SH-SY5Y (cell line): ENCODE data around the gene DNAJC16.

Source experiments
- GATA2 ChIP-seq: IDR thresholded peaks from 2 replicates; pipeline ENCODE4 v1.6.1; 2011; ENCODE audit warnings: mild to moderate bottlenecking, low read depth, low read length
- GATA3 ChIP-seq: IDR thresholded peaks from 2 replicates; pipeline ENCODE4 v1.6.1; 2011; ENCODE audit warnings: low read depth, mild to moderate bottlenecking, low read length, moderate library complexity

Gene DNAJC16

DNA sequence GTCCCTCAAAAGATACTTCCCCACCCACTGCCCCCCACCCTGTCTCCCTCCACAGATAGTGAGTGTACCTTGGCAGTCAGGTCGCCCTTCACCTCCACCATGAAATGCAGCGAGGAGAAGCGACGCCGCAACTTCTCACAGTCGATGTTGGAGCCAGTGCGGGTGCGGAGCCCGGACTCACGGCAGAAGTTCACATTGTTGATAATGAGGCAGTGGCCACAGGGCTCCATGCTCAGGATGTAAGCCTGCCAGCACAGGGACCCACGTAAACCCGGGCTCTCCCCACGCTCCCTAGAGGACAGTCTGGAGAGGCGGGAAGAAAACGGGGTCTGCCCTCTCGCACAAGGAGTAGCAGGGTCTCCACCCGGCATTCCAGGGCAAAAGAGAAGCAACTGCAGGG, 19.8 kb upstream of the DNAJC16 start:
- TF ChIP-seq GATA3: no peak
- TF ChIP-seq GATA2: no peak

DNA sequence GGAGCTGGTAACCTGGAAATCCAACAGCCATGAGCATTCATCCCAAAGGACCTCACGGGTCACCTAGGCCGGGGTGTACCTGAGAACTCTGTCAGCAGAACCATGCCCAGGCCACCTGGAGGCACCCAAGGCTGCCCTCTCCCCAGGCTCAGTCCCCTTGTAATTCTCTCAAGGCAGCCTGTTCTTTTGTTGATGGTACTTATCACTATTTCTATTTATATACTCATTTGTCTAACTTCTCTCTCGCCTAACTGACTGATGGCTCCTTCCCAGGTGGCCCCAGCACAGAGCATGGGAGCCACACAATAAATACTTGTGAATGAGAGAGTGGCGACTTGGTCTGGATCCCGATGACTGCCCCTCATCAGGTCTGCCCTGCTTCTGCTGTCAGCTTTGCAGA, 19.4 kb upstream of the DNAJC16 start:
- TF ChIP-seq GATA2: no peak
- TF ChIP-seq GATA3: no peak

DNA sequence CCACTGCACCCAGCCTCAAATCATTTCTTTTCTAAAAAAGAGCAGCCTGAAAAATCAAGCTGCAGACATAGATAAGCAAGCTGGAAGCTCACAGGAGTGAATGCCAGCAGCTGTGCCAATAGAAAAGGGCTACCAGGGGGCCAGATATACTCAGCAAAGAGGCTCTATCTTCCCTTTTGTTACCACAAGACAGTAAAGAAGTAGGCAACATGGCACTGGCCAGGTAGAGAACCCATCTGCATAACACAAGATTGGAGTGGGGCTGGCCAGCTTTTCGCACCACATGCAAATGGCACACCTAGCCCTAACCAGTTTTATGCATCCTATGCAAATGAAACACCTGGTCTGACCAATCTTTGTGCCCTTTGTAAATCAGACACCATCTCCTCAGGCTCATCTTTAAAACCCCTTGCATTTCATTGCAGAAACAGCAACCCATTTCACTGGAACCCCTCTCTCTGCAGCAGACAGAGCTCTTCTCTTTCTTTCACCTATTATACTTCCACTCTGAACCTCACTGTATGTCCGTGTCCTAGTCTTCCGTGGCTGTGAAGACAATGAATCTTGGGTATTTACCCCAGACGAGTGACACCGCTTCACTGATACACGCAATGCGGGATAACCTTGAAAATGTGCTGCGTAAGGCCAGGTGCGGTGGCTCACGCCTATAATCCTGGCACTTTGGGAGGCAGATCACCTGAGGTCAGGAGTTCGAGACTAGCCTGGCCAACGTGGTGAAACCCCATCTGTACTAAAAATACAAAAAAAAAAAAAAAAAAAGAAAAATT, 17.8 kb upstream of the DNAJC16 start:
- TF ChIP-seq GATA2: no peak
- no peak for TF ChIP-seq GATA3

DNA sequence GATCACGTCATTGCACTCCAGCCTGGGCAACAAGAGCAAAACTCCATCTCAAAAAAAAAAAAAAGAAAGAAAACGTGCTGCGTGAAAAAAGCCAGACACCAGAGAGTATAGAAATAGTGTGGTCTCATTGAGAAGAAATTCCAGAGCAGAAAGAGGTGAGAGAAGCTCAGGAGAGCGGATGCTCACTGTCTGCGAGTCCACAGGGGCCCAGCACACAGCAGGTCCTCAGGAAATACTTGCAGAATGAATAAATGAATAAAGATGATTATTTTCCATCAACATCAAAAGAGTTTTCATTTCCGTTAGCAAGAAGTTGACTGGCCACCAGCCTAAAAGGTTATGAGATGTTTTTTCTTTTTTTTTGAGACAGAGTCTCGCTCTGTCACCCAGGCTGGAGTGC, 17.1 kb upstream of the DNAJC16 start:
- TF ChIP-seq GATA3: no peak
- TF ChIP-seq GATA2: no peak

DNA sequence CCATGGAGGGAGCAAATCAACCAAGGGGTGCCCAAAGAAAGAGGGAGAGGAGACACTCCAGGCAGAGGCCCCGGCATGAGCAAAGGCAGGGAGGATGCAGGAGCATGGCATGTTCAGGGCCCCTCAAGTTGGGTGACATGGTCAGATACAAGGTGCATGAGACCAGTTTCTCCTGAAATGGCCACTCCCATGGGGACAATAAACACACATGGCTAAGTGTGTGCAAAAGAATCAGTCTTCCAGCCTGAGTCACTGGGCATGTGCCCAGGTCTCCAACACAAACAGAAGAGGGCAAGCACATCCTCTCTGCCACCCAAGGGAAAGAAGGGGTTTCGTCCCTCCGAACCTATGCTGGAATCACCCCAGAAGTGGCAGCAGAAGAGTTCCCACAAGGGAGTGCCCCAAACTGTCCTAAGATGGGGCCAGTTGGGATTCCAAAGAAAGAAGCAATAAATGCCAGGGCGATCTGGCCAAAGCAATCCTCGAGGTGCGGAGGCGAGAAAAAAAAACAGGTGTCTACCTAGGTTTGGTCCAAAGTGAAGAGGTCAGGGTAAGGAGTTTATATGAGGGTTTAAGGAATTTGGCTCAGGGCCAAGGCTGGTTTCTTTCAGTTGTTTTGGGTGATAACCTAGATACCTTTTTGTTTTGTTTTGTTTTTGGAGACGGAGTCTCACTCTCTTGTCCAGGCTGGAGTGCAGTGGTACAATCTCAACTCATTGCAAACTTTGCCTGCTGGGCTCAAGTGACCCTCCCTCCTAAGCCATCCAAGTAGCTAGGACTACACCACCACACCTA, 15.8 kb upstream of the DNAJC16 start:
- TF ChIP-seq GATA2 (no peak), GATA3 (no peak)

DNA sequence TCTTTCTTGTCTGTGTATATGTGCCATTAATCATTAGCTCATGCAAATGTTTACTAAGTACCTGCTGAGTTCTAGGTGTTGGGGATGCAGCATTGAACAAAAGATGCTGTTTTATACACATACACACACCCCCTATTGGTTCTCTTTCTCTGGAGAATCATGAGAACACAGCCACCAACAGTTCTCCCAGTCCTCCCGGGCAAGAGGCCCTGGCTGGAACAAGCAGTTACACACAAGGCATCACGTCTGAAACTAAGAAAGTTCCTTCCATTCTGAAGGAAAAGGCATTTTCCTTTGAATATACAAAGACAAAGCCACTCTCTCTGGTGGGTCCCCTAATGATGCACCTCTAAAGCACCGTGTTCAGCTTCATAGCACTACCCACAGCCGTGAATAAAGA, 13.5 kb upstream of the DNAJC16 start:
- no peak for TF ChIP-seq GATA2

DNA sequence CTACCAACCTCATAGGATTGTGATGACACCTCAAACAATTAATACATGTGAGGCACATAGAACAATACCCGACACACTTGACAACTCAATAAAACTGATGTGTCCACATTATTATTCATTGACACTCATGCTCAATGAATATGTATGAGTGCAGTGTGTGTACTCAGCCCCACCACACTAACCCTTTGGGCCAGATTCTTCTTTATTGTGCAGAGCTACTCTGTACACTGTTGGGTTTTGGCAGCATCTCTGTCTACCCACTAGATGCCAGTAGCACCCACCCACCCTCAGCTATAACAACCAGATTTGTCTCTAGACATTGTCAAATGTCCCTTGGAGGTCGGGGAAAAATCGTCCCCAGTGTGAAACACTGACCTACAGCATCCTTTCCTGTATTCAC, 12.7 kb upstream of the DNAJC16 start:
- TF ChIP-seq GATA3 (no peak), GATA2 (no peak)

DNA sequence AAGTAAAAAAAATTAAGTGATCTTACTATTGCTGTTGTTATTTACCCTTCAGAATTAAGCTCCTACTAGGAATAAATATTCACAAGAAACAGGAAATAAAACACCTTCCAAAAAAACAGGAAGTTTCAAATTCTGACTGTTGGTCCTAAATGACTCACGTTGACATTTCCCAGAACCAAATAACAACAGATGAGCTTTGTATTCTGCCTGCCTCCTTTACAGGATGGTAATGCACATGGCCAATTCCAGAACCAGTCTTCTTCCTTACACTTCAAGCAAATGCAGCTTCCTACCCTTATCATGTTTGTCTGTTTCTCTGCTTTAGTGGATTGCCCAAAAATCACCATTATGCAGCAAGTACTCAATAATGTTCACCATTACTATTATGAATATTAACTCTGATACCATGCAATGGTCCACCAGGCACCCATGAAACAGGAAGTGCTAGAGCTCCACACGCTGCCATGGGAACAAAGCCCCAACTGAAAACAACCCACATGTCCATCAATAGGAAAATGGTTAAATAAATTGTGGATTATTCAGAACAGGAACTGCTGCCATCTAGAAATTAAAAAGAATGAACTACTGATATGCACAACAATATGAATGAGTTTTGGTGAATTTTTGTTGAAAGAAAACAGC, 11.5 kb upstream of the DNAJC16 start:
- TF ChIP-seq GATA2: no peak
- no peak for TF ChIP-seq GATA3

DNA sequence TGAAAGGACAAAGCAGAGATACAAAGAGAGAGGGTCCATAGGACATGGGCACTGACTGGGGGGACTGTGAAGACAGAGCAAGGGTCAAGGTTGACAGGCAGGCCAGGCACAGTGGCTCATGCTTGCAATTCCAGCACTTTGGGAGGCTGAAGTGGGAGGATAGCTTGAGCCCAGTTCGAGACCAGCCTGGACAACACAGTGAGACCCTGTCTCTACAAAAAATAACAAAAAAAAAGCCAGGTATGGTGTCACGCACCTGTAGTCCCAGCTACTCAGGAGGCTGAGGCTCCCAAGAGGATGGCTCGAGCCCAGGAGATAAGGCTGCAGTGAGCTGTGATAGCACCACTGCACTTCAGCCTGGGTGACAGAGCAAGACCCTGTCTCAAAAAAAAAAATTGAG, 7.0 kb upstream of the DNAJC16 start:
- TF ChIP-seq GATA2: no peak
- no peak for TF ChIP-seq GATA3

DNA sequence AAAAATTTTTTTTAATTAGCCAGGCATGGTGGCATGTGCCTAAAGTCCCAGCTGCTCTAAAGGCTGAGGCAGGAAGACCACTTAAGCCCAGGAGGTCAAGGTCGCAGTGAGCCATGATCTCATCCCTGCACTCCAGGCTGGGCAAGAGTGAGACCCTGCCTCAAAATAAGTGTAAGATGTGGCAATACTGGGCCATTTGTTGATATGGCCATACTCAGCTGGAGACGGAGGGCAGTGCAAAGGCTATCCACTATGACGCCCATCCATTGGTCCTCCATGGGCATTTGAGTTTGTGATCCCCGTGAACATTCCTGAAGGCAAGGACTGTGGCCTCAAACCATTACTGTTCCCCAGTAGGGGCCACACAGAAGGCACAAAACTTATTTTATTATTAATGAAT, 4.1 kb upstream of the DNAJC16 start:
- TF ChIP-seq GATA2 (no peak), GATA3 (no peak)

DNA sequence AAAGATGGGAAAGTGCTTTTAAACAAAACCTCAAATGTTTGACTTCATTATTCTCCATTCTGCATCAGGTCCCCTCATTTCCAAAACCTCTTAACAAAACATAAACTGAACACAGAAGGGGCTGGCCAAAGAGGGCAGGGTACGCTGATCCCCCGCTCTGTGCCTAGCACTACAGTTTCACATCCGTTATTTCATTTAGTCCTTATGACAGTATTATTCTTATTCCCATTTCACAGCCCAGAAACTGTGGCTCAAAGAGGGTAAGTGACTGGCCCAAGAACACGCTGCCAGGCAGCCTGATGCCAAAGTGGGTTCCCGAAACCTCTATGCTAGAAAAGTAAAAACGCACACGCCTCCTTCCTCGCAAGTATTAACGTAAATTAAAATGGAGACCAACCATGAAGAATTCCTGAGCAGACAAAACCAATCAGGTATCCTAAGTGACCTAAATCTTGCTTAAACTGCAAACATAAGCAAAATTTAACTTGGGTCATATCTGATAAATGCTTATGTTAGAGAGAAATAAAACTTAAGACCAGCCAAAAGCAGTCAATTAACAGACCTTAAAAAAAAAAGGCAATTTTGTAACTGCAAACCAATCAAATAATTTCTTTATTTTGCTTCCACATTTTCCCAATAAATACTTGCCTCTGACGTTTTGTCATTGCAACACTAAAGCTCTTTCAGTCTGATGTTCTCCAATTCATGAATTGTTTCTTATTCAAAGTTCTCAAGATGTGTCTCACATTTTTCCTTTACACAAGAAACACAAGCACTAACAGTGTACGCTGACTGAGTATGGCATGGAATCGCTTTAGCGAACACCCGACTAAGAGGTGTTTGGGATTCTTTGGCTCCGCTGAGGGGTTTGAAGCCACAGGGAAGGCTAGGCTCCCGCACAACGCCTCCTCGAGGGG, 3.3 kb upstream of the DNAJC16 start:
- TF ChIP-seq GATA2 (no peak), GATA3 (no peak)

DNA sequence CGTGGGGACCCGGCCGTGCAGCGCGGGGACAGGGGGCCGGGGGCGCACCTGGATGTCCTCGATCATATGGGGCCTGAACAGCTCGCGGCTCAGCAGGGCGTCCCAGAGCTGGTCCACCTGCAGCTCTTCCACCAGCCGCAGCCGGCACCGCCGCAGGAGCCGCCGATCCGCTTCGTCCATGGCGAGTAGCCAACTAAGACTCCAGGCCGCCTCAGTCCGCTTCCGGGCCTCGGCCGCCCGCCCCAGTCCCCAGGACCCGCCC, 2.7 kb upstream of the DNAJC16 start, which contains the start of gene CASP9:
Gene CASP9, minus strand, starts transcription at position 195 of the 262 bp plus-strand sequence. Its CDS starts 15 bp downstream, at position 180.
- TF ChIP-seq GATA2: no peak
- TF ChIP-seq GATA3: no peak

DNA sequence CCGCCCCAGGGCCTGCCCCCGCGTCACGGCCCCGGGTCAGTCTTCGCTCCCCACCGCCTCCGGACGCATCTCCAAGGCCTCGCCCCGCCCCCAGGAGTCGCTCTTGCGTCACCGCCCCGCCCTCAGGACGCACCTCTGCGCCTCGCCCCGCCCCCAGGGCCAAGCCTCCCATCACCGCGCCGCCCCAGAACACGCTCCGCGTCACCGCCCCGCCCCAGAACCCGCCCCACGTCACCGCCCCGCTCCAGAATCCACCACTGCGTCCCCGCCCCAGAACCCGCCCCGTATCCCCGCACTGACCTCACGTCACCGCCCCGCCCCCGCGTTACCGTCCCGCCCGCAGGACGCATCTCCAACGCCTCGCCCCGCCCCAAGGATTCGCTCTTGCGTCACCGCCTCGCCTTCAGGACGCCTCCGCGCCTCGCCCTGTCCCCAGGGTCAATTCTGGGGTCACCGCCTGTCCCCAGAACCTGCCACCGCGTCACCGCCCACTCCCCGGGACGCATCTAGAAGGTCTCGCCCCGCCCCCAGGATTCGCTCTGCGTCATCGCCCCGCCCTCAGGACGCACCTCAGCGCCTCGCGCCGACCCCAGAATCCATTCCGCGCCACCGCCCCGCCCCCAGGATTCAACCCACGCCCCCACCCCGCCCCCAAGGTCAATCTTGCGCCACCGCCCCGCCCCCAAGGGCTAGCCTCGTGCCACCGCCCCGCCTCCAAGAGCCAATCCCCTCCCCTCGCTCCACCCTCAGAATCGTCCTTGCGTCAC, 2.2 kb upstream of the DNAJC16 start:
- TF ChIP-seq GATA2: no peak
- TF ChIP-seq GATA3: no peak
